WTC11 (cell line): ENCODE data around the gene BCL2L12. TPM values are rescaled to one million over a fixed set of nuclear protein-coding genes. Genes with fewer than 3 reads are reported as not detected.

ENCODE experiments used
- ATAC-seq: fragments of 200-7000 bp; cut with Tn5 transposase; 2 replicates; pipeline ENCODE4 v1.10.0; 2021; ENCODE audit warnings: mild to moderate bottlenecking, moderate library complexity
- CTCF ChIA-PET: fragments of 300-600 bp; sonication (Branson Sonifier 250); formaldehyde crosslinking; loops from one replicate; lab custom pipeline; 2021; ENCODE audit warnings: antibody characterized with exemption; lab: Charles Lee
- POLR2A ChIA-PET: fragments of 350-600 bp; sonication (Branson Sonifier 250); formaldehyde crosslinking; loops from one replicate; lab custom pipeline; 2021; ENCODE audit warnings: antibody characterized with exemption; lab: Charles Lee
- DNase-seq: peaks from one replicate; pipeline ENCODE4 v3.0.0; 2021; ENCODE audit warnings: low spot score
- H3K27ac Mint-ChIP-seq: 2 replicates; pipeline ENCODE4 v1.8.0; 2021; ENCODE audit warnings: mixed read lengths
- H3K27me3 Mint-ChIP-seq: 2 replicates; pipeline ENCODE4 v1.8.0; 2021; ENCODE audit warnings: low read depth, mild to moderate bottlenecking, moderate library complexity, mixed read lengths
- H3K36me3 Mint-ChIP-seq: 2 replicates; pipeline ENCODE4 v1.8.0; 2021; ENCODE audit warnings: mixed read lengths
- H3K4me1 Mint-ChIP-seq: 2 replicates; pipeline ENCODE4 v1.8.0; 2022; ENCODE audit warnings: mixed read lengths
- H3K4me3 Mint-ChIP-seq: 2 replicates; pipeline ENCODE4 v1.8.0; 2021; ENCODE audit warnings: mild to moderate bottlenecking, moderate library complexity, mixed read lengths
- H3K9me3 Mint-ChIP-seq: 2 replicates; pipeline ENCODE4 v1.8.0; 2021; ENCODE audit warnings: mixed read lengths
- ATF1 ChIP-seq: sonication (generic); formaldehyde crosslinking; IDR thresholded peaks from 2 replicates; pipeline ENCODE4 v1.8.1; 2023; ENCODE audit warnings: mild to moderate bottlenecking, moderate library complexity, missing genetic modification reagents
- CBFB ChIP-seq: sonication (generic); formaldehyde crosslinking; IDR thresholded peaks from 2 replicates; pipeline ENCODE4 v1.8.1; 2022; ENCODE audit warnings: mild to moderate bottlenecking, low read depth, missing genetic modification reagents
- E2F4 ChIP-seq: sonication (generic); formaldehyde crosslinking; IDR thresholded peaks from 2 replicates; pipeline ENCODE4 v1.8.1; 2022; ENCODE audit warnings: low read depth, mild to moderate bottlenecking, moderate library complexity, missing genetic modification reagents, borderline replicate concordance
- FOXJ3 ChIP-seq: sonication (generic); formaldehyde crosslinking; IDR thresholded peaks from 2 replicates; pipeline ENCODE4 v1.9.0; 2021; ENCODE audit warnings: missing genetic modification reagents, mild to moderate bottlenecking, borderline replicate concordance
- FOXK1 ChIP-seq: sonication (generic); formaldehyde crosslinking; IDR thresholded peaks from 2 replicates; pipeline ENCODE4 v1.8.0; 2022; ENCODE audit warnings: mild to moderate bottlenecking, moderate library complexity, missing genetic modification reagents
- FOXP1 ChIP-seq: sonication (generic); formaldehyde crosslinking; IDR thresholded peaks from 2 replicates; pipeline ENCODE4 v1.8.0; 2022; ENCODE audit warnings: missing genetic modification reagents, mild to moderate bottlenecking, moderate library complexity, borderline replicate concordance
- GRHL2 ChIP-seq: fragments of 250-450 bp; sonication (Bioruptor Pico); IDR thresholded peaks from 2 replicates; pipeline ENCODE4 v1.8.0; 2022; ENCODE audit warnings: mild to moderate bottlenecking, moderate library complexity; ENCODE audit not compliant: insufficient replicate concordance, severe bottlenecking
- HMGA2 ChIP-seq: fragments of 250-450 bp; sonication (Bioruptor Pico); IDR thresholded peaks from 2 replicates; pipeline ENCODE4 v1.4.0; 2021; ENCODE audit warnings: mild to moderate bottlenecking, moderate library complexity
- IRF2 ChIP-seq: sonication (generic); formaldehyde crosslinking; IDR thresholded peaks from 2 replicates; pipeline ENCODE4 v1.8.0; 2022; ENCODE audit warnings: low read depth, missing genetic modification reagents, borderline replicate concordance
- KAT7 ChIP-seq: sonication (generic); formaldehyde crosslinking; IDR thresholded peaks from 2 replicates; pipeline ENCODE4 v1.8.1; 2023; ENCODE audit warnings: missing genetic modification reagents, mild to moderate bottlenecking, borderline replicate concordance
- NFATC4 ChIP-seq: fragments of 250-450 bp; sonication (Bioruptor Pico); IDR thresholded peaks from 2 replicates; pipeline ENCODE4 v1.9.0; 2021; ENCODE audit warnings: mild to moderate bottlenecking
- RORB ChIP-seq: fragments of 250-450 bp; sonication (Bioruptor Pico); IDR thresholded peaks from 2 replicates; pipeline ENCODE4 v1.9.0; 2021; ENCODE audit warnings: mild to moderate bottlenecking
- SOX15 ChIP-seq: fragments of 250-450 bp; sonication (Bioruptor Pico); IDR thresholded peaks from 2 replicates; pipeline ENCODE4 v1.9.0; 2021; ENCODE audit warnings: mild to moderate bottlenecking
- SP1 ChIP-seq: sonication (generic); formaldehyde crosslinking; conservative IDR thresholded peaks from 2 replicates; pipeline ENCODE4 v1.8.1; 2022; ENCODE audit warnings: missing genetic modification reagents
- TEAD1 ChIP-seq: sonication (generic); formaldehyde crosslinking; IDR thresholded peaks from 2 replicates; pipeline ENCODE4 v1.8.0; 2022; ENCODE audit warnings: mild to moderate bottlenecking, missing genetic modification reagents
- TP53 ChIP-seq: sonication (generic); formaldehyde crosslinking; IDR thresholded peaks from 2 replicates; pipeline ENCODE4 v1.8.1; 2023; ENCODE audit warnings: mild to moderate bottlenecking, missing genetic modification reagents
- USF1 ChIP-seq: sonication (generic); formaldehyde crosslinking; IDR thresholded peaks from 2 replicates; pipeline ENCODE4 v1.8.0; 2022; ENCODE audit warnings: mild to moderate bottlenecking, missing genetic modification reagents
- USF2 ChIP-seq: sonication (generic); formaldehyde crosslinking; IDR thresholded peaks from 2 replicates; pipeline ENCODE4 v1.8.1; 2023; ENCODE audit warnings: mild to moderate bottlenecking, missing genetic modification reagents, moderate library complexity
- ZNF121 ChIP-seq: sonication (generic); formaldehyde crosslinking; IDR thresholded peaks from 2 replicates; pipeline ENCODE4 v1.8.0; 2023; ENCODE audit warnings: missing genetic modification reagents
- ZNF263 ChIP-seq: sonication (generic); formaldehyde crosslinking; IDR thresholded peaks from 2 replicates; pipeline ENCODE4 v1.8.1; 2022; ENCODE audit warnings: low read depth, mild to moderate bottlenecking, moderate library complexity, missing genetic modification reagents
- ZNF317 ChIP-seq: sonication (generic); formaldehyde crosslinking; IDR thresholded peaks from 2 replicates; pipeline ENCODE4 v1.8.1; 2023; ENCODE audit warnings: low read depth, mild to moderate bottlenecking, moderate library complexity, missing genetic modification reagents, borderline replicate concordance
- total RNA-seq: library from RNA; stranded (reverse); gene quantifications from 3 replicates; pipeline ENCODE4 v1.2.3, GENCODE V29; 2021
- TF ChIP-seq, protein P1 (sequence below): fragments of 250-450 bp; sonication (Bioruptor Pico); IDR thresholded peaks from 2 replicates; pipeline ENCODE4 v1.9.0; 2021; ENCODE audit warnings: mild to moderate bottlenecking
- TF ChIP-seq, protein P2 (sequence below): sonication (generic); formaldehyde crosslinking; IDR thresholded peaks from 2 replicates; pipeline ENCODE4 v1.8.1; 2022; ENCODE audit warnings: mild to moderate bottlenecking, moderate library complexity, missing genetic modification reagents
- TF ChIP-seq, protein P3 (sequence below): sonication (generic); formaldehyde crosslinking; IDR thresholded peaks from 2 replicates; pipeline ENCODE4 v1.8.0; 2022; ENCODE audit warnings: mild to moderate bottlenecking, missing genetic modification reagents
- TF ChIP-seq, protein P4 (sequence below): sonication (generic); formaldehyde crosslinking; IDR thresholded peaks from 2 replicates; pipeline ENCODE4 v1.8.1; 2022; ENCODE audit warnings: mild to moderate bottlenecking, missing genetic modification reagents, moderate library complexity, borderline replicate concordance
- TF ChIP-seq, protein P5 (sequence below): fragments of 250-450 bp; sonication (Bioruptor Pico); conservative IDR thresholded peaks from 2 replicates; pipeline ENCODE4 v1.9.0; 2021; ENCODE audit warnings: mild to moderate bottlenecking

Gene BCL2L12
- total RNA-seq, 1 experiment from 2014 or later = 146 TPM

GRCh38 chr19:49640113-49640898 lies 25.4 kb upstream of the BCL2L12 start, which contains the start of gene RRAS (continued):
- TF ChIP-seq, protein P1, sequence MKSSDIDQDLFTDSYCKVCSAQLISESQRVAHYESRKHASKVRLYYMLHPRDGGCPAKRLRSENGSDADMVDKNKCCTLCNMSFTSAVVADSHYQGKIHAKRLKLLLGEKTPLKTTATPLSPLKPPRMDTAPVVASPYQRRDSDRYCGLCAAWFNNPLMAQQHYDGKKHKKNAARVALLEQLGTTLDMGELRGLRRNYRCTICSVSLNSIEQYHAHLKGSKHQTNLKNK = no peak
- TF ChIP-seq, protein P2, sequence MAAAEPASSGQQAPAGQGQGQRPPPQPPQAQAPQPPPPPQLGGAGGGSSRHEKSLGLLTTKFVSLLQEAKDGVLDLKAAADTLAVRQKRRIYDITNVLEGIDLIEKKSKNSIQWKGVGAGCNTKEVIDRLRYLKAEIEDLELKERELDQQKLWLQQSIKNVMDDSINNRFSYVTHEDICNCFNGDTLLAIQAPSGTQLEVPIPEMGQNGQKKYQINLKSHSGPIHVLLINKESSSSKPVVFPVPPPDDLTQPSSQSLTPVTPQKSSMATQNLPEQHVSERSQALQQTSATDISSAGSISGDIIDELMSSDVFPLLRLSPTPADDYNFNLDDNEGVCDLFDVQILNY (CRISPR knock-in tag) = 0 out of 2 replicates have a peak, but pooled peaks have one; percentile 16
- TF ChIP-seq HMGA2 (CRISPR knock-in tag) (no peak), KAT7 (CRISPR knock-in tag) (no peak), ATF1 (no peak), IRF2 (no peak), SOX15 (CRISPR knock-in tag) (no peak), CBFB (no peak), FOXJ3 (CRISPR knock-in tag) (no peak), SP1 (CRISPR knock-in tag) (peak; percentile 59), TP53 (no peak)
- TF ChIP-seq, protein P3, sequence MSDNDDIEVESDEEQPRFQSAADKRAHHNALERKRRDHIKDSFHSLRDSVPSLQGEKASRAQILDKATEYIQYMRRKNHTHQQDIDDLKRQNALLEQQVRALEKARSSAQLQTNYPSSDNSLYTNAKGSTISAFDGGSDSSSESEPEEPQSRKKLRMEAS (CRISPR knock-in tag) = peak; percentile 71; the same call in 1 of the 2 replicates
- TF ChIP-seq, all 79 proteins: peak for 11

DNA sequence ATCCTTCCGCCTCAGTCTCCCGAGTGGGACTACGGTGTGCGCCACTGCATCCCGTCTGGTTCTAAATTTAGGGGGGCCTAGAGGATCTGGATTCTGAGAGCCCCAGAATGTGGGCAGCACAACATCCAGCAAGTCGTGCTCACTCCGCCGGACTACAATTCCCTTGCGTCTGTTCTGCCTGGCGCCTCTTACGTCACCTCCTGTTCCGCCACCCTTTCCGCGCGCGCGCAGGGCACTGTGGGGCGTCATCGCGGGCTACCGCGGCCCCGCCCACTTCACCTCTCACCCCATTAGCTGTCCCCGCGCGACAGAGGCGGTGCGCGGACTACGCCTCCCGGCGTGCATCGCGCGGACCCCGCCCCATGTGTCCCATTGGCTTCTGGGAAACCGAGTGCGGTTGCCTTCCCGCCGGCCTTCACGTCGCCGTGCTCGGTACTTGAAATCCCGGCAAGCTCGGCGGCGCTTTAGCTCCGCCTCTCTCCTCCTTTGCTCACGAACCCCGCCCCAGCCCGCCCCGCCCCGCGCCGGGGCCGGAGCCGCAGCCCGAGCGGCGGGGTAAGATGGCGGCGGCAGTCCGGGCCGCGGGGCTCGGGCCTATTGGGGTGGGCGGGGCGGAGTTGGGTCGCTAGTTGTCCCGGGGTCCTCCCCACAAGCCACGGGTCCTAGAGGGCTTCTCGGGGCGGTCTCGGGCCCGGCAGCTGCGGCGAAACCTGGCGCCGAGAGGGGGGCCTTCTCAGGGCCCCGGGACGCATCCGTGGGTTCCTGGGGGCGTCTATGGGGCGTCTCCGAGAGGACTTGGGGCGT lies 23.8 kb upstream of the BCL2L12 start, which contains the start of gene SCAF1:
TSS of gene SCAF1 (plus strand) at position 522 of the 804 bp plus-strand sequence. CDS start 2,818 bp downstream, outside the sequence.
- Mint-ChIP-seq H3K4me1 (peaks cover 51% of the 10 kb centered on the region), H3K27ac (peak within 1 kb of the TSS; percentile 99), H3K4me3 (peak within 1 kb of the TSS; percentile 99), H3K9me3 (no peaks in the 10 kb centered on the region), H3K27me3 (peaks cover 17% of the 10 kb centered on the region), H3K36me3 (peaks cover 7% of the 10 kb centered on the region)
- ChIA-PET CTCF (interaction anchor here (0.6 to 4.7 kb wide), 11 partner anchors 23 to 135 kb away, joined by 3 to 108 read pairs (median 4); partner anchors contain the start of genes BCL2L12, IRF3 and PRMT1), POLR2A (interaction anchor here (1.0 to 1.8 kb wide), 9 partner anchors 16 to 146 kb away, joined by 3 to 11 read pairs (median 4); partner anchors contain the start of gene PRMT1)
- DNase-seq (peak; percentile 100), ATAC-seq (peak; percentile 41)
- TF ChIP-seq USF2 = peak; percentile 84
- TF ChIP-seq USF1 (CRISPR knock-in tag) = peak; percentile 80
- TF ChIP-seq TEAD1 (CRISPR knock-in tag) = no peak
- TF ChIP-seq FOXP1 = peak; percentile 71; the same call in 1 of the 2 replicates
- TF ChIP-seq, protein P3 (CRISPR knock-in tag) = peak; percentile 78
- no peak for TF ChIP-seq RORB (CRISPR knock-in tag)
- TF ChIP-seq, protein P4, sequence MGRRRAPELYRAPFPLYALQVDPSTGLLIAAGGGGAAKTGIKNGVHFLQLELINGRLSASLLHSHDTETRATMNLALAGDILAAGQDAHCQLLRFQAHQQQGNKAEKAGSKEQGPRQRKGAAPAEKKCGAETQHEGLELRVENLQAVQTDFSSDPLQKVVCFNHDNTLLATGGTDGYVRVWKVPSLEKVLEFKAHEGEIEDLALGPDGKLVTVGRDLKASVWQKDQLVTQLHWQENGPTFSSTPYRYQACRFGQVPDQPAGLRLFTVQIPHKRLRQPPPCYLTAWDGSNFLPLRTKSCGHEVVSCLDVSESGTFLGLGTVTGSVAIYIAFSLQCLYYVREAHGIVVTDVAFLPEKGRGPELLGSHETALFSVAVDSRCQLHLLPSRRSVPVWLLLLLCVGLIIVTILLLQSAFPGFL (CRISPR knock-in tag) = no peak
- peak; percentile 80; the same call in 1 of the 2 replicates for TF ChIP-seq E2F4 (CRISPR knock-in tag)
- no peak for TF ChIP-seq GRHL2 (CRISPR knock-in tag)
- TF ChIP-seq ZNF121 (CRISPR knock-in tag) = no peak
- TF ChIP-seq ZNF263 (CRISPR knock-in tag) = no peak
- no peak for TF ChIP-seq KAT7 (CRISPR knock-in tag)
- TF ChIP-seq FOXK1 (CRISPR knock-in tag) = peak; percentile 84
- TF ChIP-seq, protein P5, sequence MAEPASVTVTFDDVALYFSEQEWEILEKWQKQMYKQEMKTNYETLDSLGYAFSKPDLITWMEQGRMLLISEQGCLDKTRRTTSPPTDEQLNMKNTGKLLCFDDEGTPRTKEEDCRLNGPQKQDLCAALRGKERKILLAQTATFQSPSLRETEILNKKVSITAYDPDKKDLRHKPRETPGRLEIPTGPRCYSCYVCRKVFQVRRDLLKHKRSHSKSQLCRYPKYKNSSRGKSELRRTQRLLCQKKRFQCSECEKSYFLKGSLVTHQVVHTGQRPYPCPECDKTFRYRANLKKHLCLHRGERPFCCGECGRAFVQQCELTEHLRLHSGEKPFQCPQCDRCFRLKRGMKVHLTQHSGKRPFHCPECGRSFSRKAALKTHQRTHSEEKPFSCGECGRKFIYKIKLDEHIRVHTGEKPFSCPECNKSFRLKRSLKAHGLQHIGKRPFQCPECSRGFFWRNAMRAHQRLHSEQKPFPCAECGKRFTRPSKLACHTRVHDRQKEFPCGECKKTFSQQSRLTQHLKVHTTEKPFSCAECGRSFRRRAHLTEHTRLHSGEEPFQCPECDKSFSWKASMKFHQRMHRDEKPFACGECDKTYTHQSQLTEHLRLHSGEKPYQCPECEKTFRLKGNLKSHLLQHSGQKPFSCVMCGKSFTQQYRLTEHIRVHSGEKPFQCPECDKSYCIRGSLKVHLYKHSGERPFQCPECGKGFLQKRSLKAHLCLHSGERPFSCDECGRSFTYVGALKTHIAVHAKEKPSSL (CRISPR knock-in tag) = no peak
- TF ChIP-seq NFATC4 (CRISPR knock-in tag) = no peak
- TF ChIP-seq ZNF317 (CRISPR knock-in tag) = no peak
